SK-N-SH (cell line): ENCODE data around the gene C2CD4D.

Experiments
- CHD2 ChIP-seq: fragments of 150-350 bp; IDR thresholded peaks from 2 replicates; pipeline ENCODE4 v1.6.1; 2018; ENCODE audit warnings: low read length; ENCODE audit not compliant: partially characterized antibody
- CTCF ChIP-seq: fragments of 200-600 bp; sonication (generic); IDR thresholded peaks from 2 replicates; pipeline ENCODE4 v1.6.1; 2017; ENCODE audit warnings: antibody characterized with exemption, mild to moderate bottlenecking, moderate library complexity
- EP300 ChIP-seq, 2 experiments: IDR thresholded peaks; 2 replicates each; pipeline versions ENCODE4 v1.4.0 to v1.6.1; 2012; ENCODE audit warnings: borderline replicate concordance in 1 of 2, low read depth in 1 of 2, low read length in 1 of 2
- EZH2phosphoT487 ChIP-seq: fragments of 200-600 bp; sonication (generic); IDR thresholded peaks from 2 replicates; pipeline ENCODE4 v1.6.1; 2017; ENCODE audit warnings: low read depth, mixed run types, mild to moderate bottlenecking, antibody characterized with exemption, moderate library complexity, borderline replicate concordance
- NFIC ChIP-seq: IDR thresholded peaks from 2 replicates; pipeline ENCODE4 v1.4.0; 2012; ENCODE audit warnings: borderline replicate concordance
- POLR2AphosphoS5 ChIP-seq: IDR thresholded peaks from 2 replicates; pipeline ENCODE4 v1.6.1; 2012; ENCODE audit warnings: low read depth, low read length
- RAD21 ChIP-seq: IDR thresholded peaks from 2 replicates; pipeline ENCODE4 v1.6.1; 2012; ENCODE audit warnings: mild to moderate bottlenecking, low read length
- RXRA ChIP-seq: IDR thresholded peaks from 2 replicates; pipeline ENCODE4 v1.4.0; 2012; ENCODE audit warnings: low read depth, mild to moderate bottlenecking, borderline replicate concordance
- SMC3 ChIP-seq: IDR thresholded peaks from 2 replicates; pipeline ENCODE4 v1.6.1; 2012; ENCODE audit warnings: low read depth, low read length, improper control_type of control experiment
- TCF12 ChIP-seq: IDR thresholded peaks from 2 replicates; pipeline ENCODE4 v1.4.0; 2012
- YY1 ChIP-seq: IDR thresholded peaks from 2 replicates; pipeline ENCODE4 v1.4.0; 2012; ENCODE audit warnings: low read depth, mild to moderate bottlenecking
- TF ChIP-seq, protein P1 (sequence below): IDR thresholded peaks from 2 replicates; pipeline ENCODE4 v1.6.1; 2012; ENCODE audit warnings: mild to moderate bottlenecking, low read depth, low read length, moderate library complexity
- TF ChIP-seq, protein P2 (sequence below): IDR thresholded peaks from 2 replicates; pipeline ENCODE4 v1.4.0; 2012; ENCODE audit warnings: low read depth, borderline replicate concordance
- TF ChIP-seq, protein P3 (sequence below): fragments of 150-350 bp; IDR thresholded peaks from 2 replicates; pipeline ENCODE4 v1.6.1; 2017; ENCODE audit warnings: antibody characterized with exemption, low read length, low read depth, borderline replicate concordance

- TF ChIP-seq, protein P1, sequence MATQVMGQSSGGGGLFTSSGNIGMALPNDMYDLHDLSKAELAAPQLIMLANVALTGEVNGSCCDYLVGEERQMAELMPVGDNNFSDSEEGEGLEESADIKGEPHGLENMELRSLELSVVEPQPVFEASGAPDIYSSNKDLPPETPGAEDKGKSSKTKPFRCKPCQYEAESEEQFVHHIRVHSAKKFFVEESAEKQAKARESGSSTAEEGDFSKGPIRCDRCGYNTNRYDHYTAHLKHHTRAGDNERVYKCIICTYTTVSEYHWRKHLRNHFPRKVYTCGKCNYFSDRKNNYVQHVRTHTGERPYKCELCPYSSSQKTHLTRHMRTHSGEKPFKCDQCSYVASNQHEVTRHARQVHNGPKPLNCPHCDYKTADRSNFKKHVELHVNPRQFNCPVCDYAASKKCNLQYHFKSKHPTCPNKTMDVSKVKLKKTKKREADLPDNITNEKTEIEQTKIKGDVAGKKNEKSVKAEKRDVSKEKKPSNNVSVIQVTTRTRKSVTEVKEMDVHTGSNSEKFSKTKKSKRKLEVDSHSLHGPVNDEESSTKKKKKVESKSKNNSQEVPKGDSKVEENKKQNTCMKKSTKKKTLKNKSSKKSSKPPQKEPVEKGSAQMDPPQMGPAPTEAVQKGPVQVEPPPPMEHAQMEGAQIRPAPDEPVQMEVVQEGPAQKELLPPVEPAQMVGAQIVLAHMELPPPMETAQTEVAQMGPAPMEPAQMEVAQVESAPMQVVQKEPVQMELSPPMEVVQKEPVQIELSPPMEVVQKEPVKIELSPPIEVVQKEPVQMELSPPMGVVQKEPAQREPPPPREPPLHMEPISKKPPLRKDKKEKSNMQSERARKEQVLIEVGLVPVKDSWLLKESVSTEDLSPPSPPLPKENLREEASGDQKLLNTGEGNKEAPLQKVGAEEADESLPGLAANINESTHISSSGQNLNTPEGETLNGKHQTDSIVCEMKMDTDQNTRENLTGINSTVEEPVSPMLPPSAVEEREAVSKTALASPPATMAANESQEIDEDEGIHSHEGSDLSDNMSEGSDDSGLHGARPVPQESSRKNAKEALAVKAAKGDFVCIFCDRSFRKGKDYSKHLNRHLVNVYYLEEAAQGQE: no peak
- TF ChIP-seq YY1 (no peak), EZH2phosphoT487 (no peak), CTCF (no peak), POLR2AphosphoS5 (no peak), CHD2 (no peak), TCF12 (no peak), NFIC (no peak), RXRA (no peak), EP300 (IDR thresholded peaks at IDR 0.05; ENCODE audit: borderline replicate concordance in 1 of 2, low read depth in 1 of 2, low read length in 1 of 2) (no peak), SMC3 (no peak), RAD21 (no peak)
- TF ChIP-seq, protein P2, sequence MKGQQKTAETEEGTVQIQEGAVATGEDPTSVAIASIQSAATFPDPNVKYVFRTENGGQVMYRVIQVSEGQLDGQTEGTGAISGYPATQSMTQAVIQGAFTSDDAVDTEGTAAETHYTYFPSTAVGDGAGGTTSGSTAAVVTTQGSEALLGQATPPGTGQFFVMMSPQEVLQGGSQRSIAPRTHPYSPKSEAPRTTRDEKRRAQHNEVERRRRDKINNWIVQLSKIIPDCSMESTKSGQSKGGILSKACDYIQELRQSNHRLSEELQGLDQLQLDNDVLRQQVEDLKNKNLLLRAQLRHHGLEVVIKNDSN: no peak
- TF ChIP-seq, protein P3, sequence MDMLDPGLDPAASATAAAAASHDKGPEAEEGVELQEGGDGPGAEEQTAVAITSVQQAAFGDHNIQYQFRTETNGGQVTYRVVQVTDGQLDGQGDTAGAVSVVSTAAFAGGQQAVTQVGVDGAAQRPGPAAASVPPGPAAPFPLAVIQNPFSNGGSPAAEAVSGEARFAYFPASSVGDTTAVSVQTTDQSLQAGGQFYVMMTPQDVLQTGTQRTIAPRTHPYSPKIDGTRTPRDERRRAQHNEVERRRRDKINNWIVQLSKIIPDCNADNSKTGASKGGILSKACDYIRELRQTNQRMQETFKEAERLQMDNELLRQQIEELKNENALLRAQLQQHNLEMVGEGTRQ: no peak
Measured at GRCh38 chr1:151831605-151832004, 8.0 kb downstream of the C2CD4D start, which contains the start of gene RORC.
